ENCODE measurements around the gene HOXD11. TPM values are rescaled to one million over a fixed set of nuclear protein-coding genes. Genes with fewer than 3 reads are reported as not detected.

Gene HOXD11
- total and polyA plus RNA-seq, 9 of the 15 experiments (the other 6 are each of a cell fraction or from before 2014, with no cell fraction given): not detected

DNA sequence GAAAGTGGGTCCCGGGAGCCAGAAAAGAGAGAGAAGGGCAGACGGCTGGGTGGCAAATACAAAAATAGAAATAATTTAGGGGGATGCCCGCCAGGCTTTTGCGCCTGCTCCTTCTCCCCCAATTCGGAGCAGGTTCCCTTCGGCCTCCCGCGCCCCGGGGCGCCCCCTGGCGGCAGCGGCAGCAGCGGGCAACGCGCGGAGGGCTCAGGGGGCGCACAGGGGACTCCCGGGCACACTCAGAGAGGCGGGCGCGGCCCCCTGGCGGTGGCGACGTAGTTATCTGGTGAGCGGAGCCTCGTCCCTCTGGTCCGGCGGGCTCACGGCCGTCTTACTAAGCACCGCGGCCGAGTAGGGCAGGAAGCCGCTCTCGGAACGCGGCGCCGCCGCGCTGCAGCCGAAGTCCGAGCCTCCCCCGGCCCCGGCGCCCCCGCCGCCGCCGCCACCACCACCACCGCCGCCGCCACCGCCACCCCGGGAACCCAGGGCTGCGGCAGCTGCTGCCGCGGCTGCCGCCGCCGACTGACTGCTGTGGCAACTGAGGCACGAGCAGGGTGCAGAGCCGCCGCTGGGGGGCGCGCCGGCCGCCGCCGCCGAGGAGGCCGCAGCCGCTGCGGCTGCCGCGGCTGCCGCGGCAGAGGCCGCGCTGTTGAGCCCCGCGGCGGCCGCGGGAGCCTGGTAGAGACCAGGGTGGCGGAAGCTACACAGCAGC is 27.1 kb upstream of the HOXD11 start (continued):
- TF ChIP-seq U2AF1 (optimal IDR thresholded peaks at IDR 0.05; ENCODE audit: low read depth, low read length): peak; percentile 60
- no peak for TF ChIP-seq MEIS2 (IDR thresholded peaks at IDR 0.05; ENCODE audit: partially characterized antibody)
- peak; percentile 66; the same call in 1 of the 2 replicates for TF ChIP-seq MYNN (IDR thresholded peaks at IDR 0.05)
- no peak for TF ChIP-seq MYNN (CRISPR knock-in tag; IDR thresholded peaks at IDR 0.05)
- TF ChIP-seq TEAD1 (CRISPR knock-in tag; IDR thresholded peaks at IDR 0.05): peak in 1 of 2 experiments; percentile 67; a peak in 2 of 4 replicates
- TF ChIP-seq ZNF785 (CRISPR knock-in tag; IDR thresholded peaks at IDR 0.05): no peak
- peak; percentile 34; the same call in 1 of the 2 replicates for TF ChIP-seq ESRRA (IDR thresholded peaks at IDR 0.05; ENCODE audit: borderline replicate concordance, low read depth)
- TF ChIP-seq CBX2 (IDR thresholded peaks at IDR 0.05; ENCODE audit: insufficient read depth, low read length, poor library complexity, severe bottlenecking): no peak
- TF ChIP-seq ATF7 (IDR thresholded peaks at IDR 0.05): 0 out of 2 replicates have a peak, but pooled peaks have one; percentile 15
- TF ChIP-seq HNRNPL (IDR thresholded peaks at IDR 0.05; ENCODE audit: low read depth, low read length): peak; percentile 96
- peak; percentile 88; the same call in 1 of the 2 replicates for TF ChIP-seq XRCC5 (IDR thresholded peaks at IDR 0.05; ENCODE audit: low read depth, low read length)
- TF ChIP-seq, protein P1, sequence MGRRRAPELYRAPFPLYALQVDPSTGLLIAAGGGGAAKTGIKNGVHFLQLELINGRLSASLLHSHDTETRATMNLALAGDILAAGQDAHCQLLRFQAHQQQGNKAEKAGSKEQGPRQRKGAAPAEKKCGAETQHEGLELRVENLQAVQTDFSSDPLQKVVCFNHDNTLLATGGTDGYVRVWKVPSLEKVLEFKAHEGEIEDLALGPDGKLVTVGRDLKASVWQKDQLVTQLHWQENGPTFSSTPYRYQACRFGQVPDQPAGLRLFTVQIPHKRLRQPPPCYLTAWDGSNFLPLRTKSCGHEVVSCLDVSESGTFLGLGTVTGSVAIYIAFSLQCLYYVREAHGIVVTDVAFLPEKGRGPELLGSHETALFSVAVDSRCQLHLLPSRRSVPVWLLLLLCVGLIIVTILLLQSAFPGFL (CRISPR knock-in tag; IDR thresholded peaks at IDR 0.05): no peak
- TF ChIP-seq, protein P2, sequence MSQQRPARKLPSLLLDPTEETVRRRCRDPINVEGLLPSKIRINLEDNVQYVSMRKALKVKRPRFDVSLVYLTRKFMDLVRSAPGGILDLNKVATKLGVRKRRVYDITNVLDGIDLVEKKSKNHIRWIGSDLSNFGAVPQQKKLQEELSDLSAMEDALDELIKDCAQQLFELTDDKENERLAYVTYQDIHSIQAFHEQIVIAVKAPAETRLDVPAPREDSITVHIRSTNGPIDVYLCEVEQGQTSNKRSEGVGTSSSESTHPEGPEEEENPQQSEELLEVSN (IDR thresholded peaks at IDR 0.05; ENCODE audit: borderline replicate concordance in 1 of 2, extremely low read depth in 1 of 2, insufficient read depth in 1 of 2, insufficient read length in 1 of 2, low read depth in 1 of 2, low read length in 1 of 2, poor library complexity in 1 of 2, severe bottlenecking in 1 of 2): peak in 1 of 2 experiments; percentile 42
- TF ChIP-seq MAZ (CRISPR knock-in tag; conservative IDR thresholded peaks at IDR 0.05 in 1 of 2, IDR thresholded peaks at IDR 0.05 in 1 of 2): peak; percentile 45 to 90; a peak in 3 of 4 replicates
- TF ChIP-seq CBX1 (IDR thresholded peaks at IDR 0.05; ENCODE audit: low read depth): no peak
- no peak for TF ChIP-seq TEAD4 (IDR thresholded peaks at IDR 0.05; ENCODE audit: low read length)
- peak; percentile 31; the same call in 1 of the 2 replicates for TF ChIP-seq TEAD4 (CRISPR knock-in tag; IDR thresholded peaks at IDR 0.05; ENCODE audit: borderline replicate concordance)
- peak; percentile 68; the same call in 1 of the 2 replicates for TF ChIP-seq HMGXB4 (CRISPR knock-in tag; IDR thresholded peaks at IDR 0.05)
- no peak for TF ChIP-seq ZNF311 (CRISPR knock-in tag; IDR thresholded peaks at IDR 0.05)

Measured in K562 (cell line).